Esophagus muscularis mucosa (tissue), 4 donors: Measurements from ENCODE around the gene MBTD1. TPM values are rescaled to one million over a fixed set of nuclear protein-coding genes. Genes with fewer than 3 reads are reported as not detected.
A peak's percentile ranks its signal among the peaks of the same experiment; 100 is the strongest.
"Not testable (repeated sequence)": the region's sequence is repeated elsewhere in the genome, so short reads cannot be mapped to it uniquely, and the experiment has no call there.

Experiments used
- DNase-seq: peaks from one replicate; pipeline ENCODE4 v3.0.0-alpha.2; 2017; ENCODE audit errors: extremely low spot score
- H3K27ac ChIP-seq, 4 donors: fragments of 200-600 bp; sonication (generic); replicated peaks in 1 of 4; 1 replicate in 3 of 4; 2 replicates in 1 of 4; pipeline ENCODE4 v1.5.1; 2016 to 2019; ENCODE audit warnings: mild to moderate bottlenecking in 1 of 4
- H3K27me3 ChIP-seq, 4 donors: fragments of 200-600 bp; sonication (generic); one replicate each; pipeline versions ENCODE4 v1.5.1 to v1.6.0; 2016 to 2019
- H3K36me3 ChIP-seq, 4 donors: fragments of 200-600 bp; sonication (generic); one replicate each; pipeline ENCODE4 v1.5.1; 2016 to 2019
- H3K4me1 ChIP-seq, 4 donors: fragments of 200-600 bp; sonication (generic); one replicate each; pipeline ENCODE4 v1.5.1; 2016 to 2019
- H3K4me3 ChIP-seq, 4 donors: fragments of 200-600 bp; sonication (generic); 1 replicate in 2 of 4; 2 replicates in 2 of 4; pipeline ENCODE4 v1.5.1; 2016 to 2019; ENCODE audit warnings: mild to moderate bottlenecking in 4 of 4, moderate library complexity in 1 of 4
- H3K9me3 ChIP-seq, 4 donors: fragments of 200-600 bp; sonication (generic); 1 replicate in 3 of 4; 2 replicates in 1 of 4; pipeline ENCODE4 v1.5.1; 2016 to 2019
- CTCF ChIP-seq, 3 experiments: fragments of 200-600 bp in 2 of 3; fragments of 450-650 bp in 1 of 3; sonication (generic) in 2 of 3; IDR thresholded peaks; one replicate each; pipeline ENCODE4 v1.5.1; 2017 to 2019; ENCODE audit warnings: antibody characterized with exemption in 3 of 3, mild to moderate bottlenecking in 2 of 3, moderate library complexity in 1 of 3
- EP300 ChIP-seq: sonication (generic); formaldehyde crosslinking; IDR thresholded peaks from one replicate; pipeline ENCODE4 v1.6.1; 2017; ENCODE audit warnings: antibody characterized with exemption
- POLR2A ChIP-seq: fragments of 450-650 bp; IDR thresholded peaks from one replicate; pipeline ENCODE4 v1.6.1; 2017; ENCODE audit warnings: antibody characterized with exemption, moderate library complexity, mild to moderate bottlenecking, low read depth
- POLR2AphosphoS5 ChIP-seq, 2 donors: sonication (generic); formaldehyde crosslinking; IDR thresholded peaks; one replicate each; pipeline ENCODE4 v1.6.1; 2017; ENCODE audit warnings: antibody characterized with exemption in 2 of 2
- WGBS: methylation state at CpG from one replicate; pipeline ENCODE4 v1.1.5; 2018; 5-methylcytosine and 5-hydroxymethylcytosine counted together
- intact Hi-C: fragments of 100-400 bp; cut with DNase I; formaldehyde crosslinking; loops from one replicate; pipeline ENCODE4 v1.15.1; 2023
- total RNA-seq, 4 donors: library from RNA; depleted of rRNA; stranded (reverse); fragments of >200 nt; gene quantifications; one replicate each; pipeline versions ENCODE4 v1.1.0 to v1.2.1, GENCODE V29; 2016

Gene MBTD1
- total RNA-seq, 4 donors from 2014 or later: 9.2 to 11.2 (median 9.4) TPM

- WGBS: 96% methylated on average over 6 of the region's 6 CpGs
- H3K36me3 ChIP-seq: peaks cover 24 to 90% (median 59%) of the 10 kb centered on the region in 4 donors
- no peaks in the 10 kb centered on the region for H3K9me3 ChIP-seq
- TF ChIP-seq POLR2A (no peak), EP300 (no peak), POLR2AphosphoS5 (IDR thresholded peaks at IDR 0.05) (no peak)
- H3K4me1 ChIP-seq: peaks cover 0 to 31% (median 15%) of the 10 kb centered on the region in 4 donors
- DNase-seq: no peak
- intact Hi-C loops: no loop called here
- H3K27ac ChIP-seq: no peak overlapping the region
- H3K4me3 ChIP-seq: no peak overlapping the region
- no peaks in the 10 kb centered on the region for H3K27me3 ChIP-seq
Observed at GRCh38 chr17:51269991-51270390, 10.1 kb upstream of the MBTD1 start.

DNA sequence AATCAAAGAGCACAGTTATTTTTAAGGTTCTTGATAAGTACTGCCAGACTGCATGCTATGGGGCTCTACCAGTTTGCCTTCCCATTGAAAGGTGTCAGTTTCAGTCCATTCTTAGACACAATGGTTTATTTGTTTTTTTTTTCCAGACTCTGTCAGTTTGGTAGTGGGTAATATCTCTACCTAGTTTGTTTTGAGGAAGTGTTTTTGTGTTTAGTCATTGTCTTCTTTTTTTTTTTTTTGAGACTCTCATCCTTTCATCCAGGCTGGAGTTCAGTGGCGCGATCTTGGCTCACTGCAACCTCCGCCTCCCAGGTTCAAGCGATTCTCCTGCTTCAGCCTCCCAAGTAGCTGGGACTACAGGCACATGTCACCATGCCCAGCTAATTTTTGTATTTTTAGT, 4.6 kb upstream of the MBTD1 start:
- H3K27ac ChIP-seq, H3K27me3 ChIP-seq, H3K4me3 ChIP-seq, H3K9me3 ChIP-seq, DNase-seq: not testable (repeated sequence)
- whole genome bisulfite sequencing: 78% methylated on average over 4 of the region's 4 CpGs
- Histone ChIP-seq H3K4me1 (peaks cover 11 to 37% (median 30%) of the 10 kb centered on the region in 4 donors), H3K36me3 (peaks cover 12 to 57% (median 40%) of the 10 kb centered on the region in 4 donors)
- intact Hi-C loops: loop anchor here (5.0 kb wide), 1 partner anchor 97 kb away; the partner anchor contains the start of gene NME2

GRCh38 chr17:51263006-51263405, 3.2 kb upstream of the MBTD1 start:
- WGBS: 94% methylated on average over 3 of the region's 3 CpGs
- peaks cover 0 to 43% (median 28%) of the 10 kb centered on the region in 4 donors for H3K36me3 ChIP-seq
- intact Hi-C loops: loop anchor here (5.0 kb wide), 1 partner anchor 96 kb away; the partner anchor contains the start of gene NME2

GRCh38 chr17:51261024-51261963, 1.4 kb upstream of the MBTD1 start:
- intact Hi-C loops: loop anchor here (5.0 kb wide), 1 partner anchor 94 kb away; the partner anchor contains the start of gene NME2
- peaks cover 39 to 63% (median 60%) of the 10 kb centered on the region in 4 donors for H3K4me1 ChIP-seq
- peaks cover 0 to 28% (median 15%) of the 10 kb centered on the region in 4 donors for H3K36me3 ChIP-seq
- peak overlapping the region; percentile 91 to 98 (median 93) for H3K4me3 ChIP-seq
- whole genome bisulfite sequencing: 15% methylated on average over 32 of the region's 42 CpGs
- peak; percentile 91 for DNase-seq
- no peak for TF ChIP-seq EP300
- TF ChIP-seq CTCF (IDR thresholded peaks at IDR 0.05): no peak
- TF ChIP-seq POLR2AphosphoS5 (IDR thresholded peaks at IDR 0.05): no peak
- TF ChIP-seq POLR2A: no peak
- H3K9me3 ChIP-seq: no peaks in the 10 kb centered on the region
- H3K27me3 ChIP-seq: no peaks in the 10 kb centered on the region
- peak overlapping the region; percentile 93 to 99 (median 98) for H3K27ac ChIP-seq

More at GRCh38 chr17:51263006-51263405, 3.2 kb upstream of the MBTD1 start:
- no peak overlapping the region for H3K27ac ChIP-seq
- H3K4me3 ChIP-seq: no peak overlapping the region
- no peak for TF ChIP-seq POLR2AphosphoS5 (IDR thresholded peaks at IDR 0.05)
- no peaks in the 10 kb centered on the region for H3K27me3 ChIP-seq
- H3K9me3 ChIP-seq: no peaks in the 10 kb centered on the region
- H3K4me1 ChIP-seq: peaks cover 25 to 52% (median 43%) of the 10 kb centered on the region in 4 donors
- no peak for DNase-seq

DNA sequence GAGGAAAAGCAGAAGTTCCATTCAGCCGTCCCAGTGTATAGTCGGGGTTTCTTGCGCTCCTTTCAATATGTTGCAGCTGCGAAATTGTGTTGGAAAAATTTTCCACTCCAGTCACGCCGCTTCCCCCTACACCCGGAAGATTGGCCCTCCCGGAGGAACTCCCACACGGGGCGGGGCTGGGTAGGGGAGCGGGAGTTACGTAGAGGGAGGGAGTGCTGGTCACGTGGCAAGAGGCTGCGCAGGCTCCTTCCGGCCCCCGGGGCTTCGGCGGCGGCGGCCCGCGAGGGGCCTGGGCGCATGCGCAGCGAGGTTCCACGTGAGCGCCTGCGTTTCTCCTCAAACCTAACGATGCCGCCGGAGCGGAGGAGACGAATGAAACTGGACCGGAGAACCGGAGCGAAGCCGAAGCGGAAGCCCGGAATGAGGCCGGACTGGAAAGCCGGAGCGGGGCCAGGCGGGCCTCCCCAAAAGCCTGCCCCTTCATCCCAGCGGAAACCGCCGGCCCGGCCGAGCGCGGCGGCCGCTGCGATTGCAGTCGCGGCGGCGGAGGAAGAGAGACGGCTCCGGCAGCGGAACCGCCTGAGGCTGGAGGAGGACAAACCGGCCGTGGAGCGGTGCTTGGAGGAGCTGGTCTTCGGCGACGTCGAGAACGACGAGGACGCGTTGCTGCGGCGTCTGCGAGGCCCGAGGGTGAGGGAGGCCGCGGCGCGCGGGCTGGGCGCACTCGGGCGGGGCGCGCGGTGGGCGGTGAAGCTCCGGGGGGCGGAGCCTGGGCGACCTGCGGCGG, 581 bp upstream of the MBTD1 start, which contains the start of gene UTP18:
TSS of gene UTP18 (plus strand) at position 310 of the 787 bp plus-strand sequence. CDS start at position 349, 39 bp downstream.
- Histone ChIP-seq H3K27ac (peak within 1 kb of the TSS; percentile 93 to 99 (median 98)), H3K4me3 (peak within 1 kb of the TSS; percentile 91 to 98 (median 93)), H3K36me3 (peaks cover 0 to 28% (median 10%) of the 10 kb centered on the region in 4 donors), H3K27me3 (no peaks in the 10 kb centered on the region), H3K4me1 (peaks cover 39 to 69% (median 63%) of the 10 kb centered on the region in 4 donors), H3K9me3 (no peaks in the 10 kb centered on the region)
- WGBS: 0% methylated on average over 20 of the region's 93 CpGs
- peak; percentile 99 for DNase-seq
- intact Hi-C loops: loop anchor here (5.0 kb wide), 1 partner anchor 93 kb away; the partner anchor contains the start of gene NME2
- peak in 1 of 3 experiments; percentile 23 for TF ChIP-seq CTCF (IDR thresholded peaks at IDR 0.05)
- no peak for TF ChIP-seq EP300
- peak; percentile 39 for TF ChIP-seq POLR2A
- peak; percentile 83 to 90 for TF ChIP-seq POLR2AphosphoS5 (IDR thresholded peaks at IDR 0.05)
